ENCODE results near the gene RABGGTB.
A peak's percentile ranks its signal among the peaks of the same experiment; 100 is the strongest.
"Not testable (repeated sequence)": the region's sequence is repeated elsewhere in the genome, so short reads cannot be mapped to it uniquely, and the experiment has no call there.

The RABGGTB gene

GRCh38 chr1:75785983-75786853, at the start of gene RABGGTB:
Gene RABGGTB (plus strand): TSS chr1:75786256. CDS start chr1:75786272, 16 bp downstream.
- peak; percentile 96 for DNase-seq (ENCODE audit: low spot score)

GRCh38 chr1:75742047-75742625, 43.9 kb upstream of the RABGGTB start:
- no peak for DNase-seq (ENCODE audit: low spot score)

- no peak for DNase-seq (ENCODE audit: low spot score)
Observed at GRCh38 chr1:75745276-75745675, 40.8 kb upstream of the RABGGTB start.

- DNase-seq (ENCODE audit: low spot score): not testable (repeated sequence)
Observed at GRCh38 chr1:75757210-75757609, 28.8 kb upstream of the RABGGTB start.

- not testable (repeated sequence) for DNase-seq (ENCODE audit: low spot score)
Observed at GRCh38 chr1:75758543-75758942, 27.5 kb upstream of the RABGGTB start.

GRCh38 chr1:75764057-75764655, 21.9 kb upstream of the RABGGTB start:
- no peak for DNase-seq (ENCODE audit: low spot score)

- no peak for DNase-seq (ENCODE audit: low spot score)
Observed at GRCh38 chr1:75765697-75766355, 20.2 kb upstream of the RABGGTB start.

GRCh38 chr1:75768016-75768415, 18.0 kb upstream of the RABGGTB start:
- no peak for DNase-seq (ENCODE audit: low spot score)

- no peak for DNase-seq (ENCODE audit: low spot score)
Observed at GRCh38 chr1:75770761-75771160, 15.3 kb upstream of the RABGGTB start.

- no peak for DNase-seq (ENCODE audit: low spot score)
Observed at GRCh38 chr1:75771978-75772377, 14.1 kb upstream of the RABGGTB start.

- DNase-seq (ENCODE audit: low spot score): not testable (repeated sequence)
Observed at GRCh38 chr1:75777812-75778211, 8.2 kb upstream of the RABGGTB start.

GRCh38 chr1:75778694-75779093, 7.4 kb upstream of the RABGGTB start:
- not testable (repeated sequence) for DNase-seq (ENCODE audit: low spot score)

- not testable (repeated sequence) for DNase-seq (ENCODE audit: low spot score)
Observed at GRCh38 chr1:75780183-75780582, 5.9 kb upstream of the RABGGTB start.

GRCh38 chr1:75783920-75784319, 2.1 kb upstream of the RABGGTB start:
- DNase-seq (ENCODE audit: low spot score): not testable (repeated sequence)

- DNase-seq (ENCODE audit: low spot score): no peak
Observed at GRCh38 chr1:75785320-75785982, 605 bp upstream of the RABGGTB start.

GRCh38 chr1:75786901-75787493, 941 bp downstream of the RABGGTB start:
- no peak for DNase-seq (ENCODE audit: low spot score)

GRCh38 chr1:75787524-75787923, 1.5 kb downstream of the RABGGTB start:
- no peak for DNase-seq (ENCODE audit: low spot score)

GRCh38 chr1:75789988-75790387, 3.9 kb downstream of the RABGGTB start:
- no peak for DNase-seq (ENCODE audit: low spot score)

GRCh38 chr1:75791022-75791421, 5.0 kb downstream of the RABGGTB start:
- DNase-seq (ENCODE audit: low spot score): no peak

- DNase-seq (ENCODE audit: low spot score): no peak
Observed at GRCh38 chr1:75792091-75792490, 6.0 kb downstream of the RABGGTB start.

- DNase-seq (ENCODE audit: low spot score): no peak
Observed at GRCh38 chr1:75794382-75794781, 8.3 kb downstream of the RABGGTB start.
